Progenitor cell of endocrine pancreas (in vitro differentiated cells): ENCODE data around the gene GRIK1. TPM values are rescaled to one million over a fixed set of nuclear protein-coding genes. Genes with fewer than 3 reads are reported as not detected.

Experiments
- DNase-seq: peaks from one replicate; pipeline ENCODE4 v3.0.0; 2021; ENCODE audit warnings: low spot score; ENCODE audit not compliant: unreplicated experiment
- H3K27ac Mint-ChIP-seq: 2 replicates; pipeline ENCODE4 v1.8.0; 2021; ENCODE audit warnings: mild to moderate bottlenecking, moderate library complexity, mixed read lengths
- H3K27me3 Mint-ChIP-seq: 2 replicates; pipeline ENCODE4 v1.8.0; 2021; ENCODE audit warnings: mixed read lengths
- H3K36me3 Mint-ChIP-seq: 2 replicates; pipeline ENCODE4 v1.8.0; 2022; ENCODE audit warnings: mixed read lengths; ENCODE audit not compliant: insufficient read depth
- H3K4me1 Mint-ChIP-seq: 2 replicates; pipeline ENCODE4 v1.8.0; 2021; ENCODE audit warnings: low read depth, mixed read lengths
- H3K4me3 Mint-ChIP-seq: 2 replicates; pipeline ENCODE4 v1.8.0; 2021; ENCODE audit warnings: low read depth, mild to moderate bottlenecking, moderate library complexity, mixed read lengths
- H3K9me3 Mint-ChIP-seq: 2 replicates; pipeline ENCODE4 v1.8.0; 2021; ENCODE audit warnings: low read depth, mixed read lengths
- total RNA-seq: library from RNA; stranded (reverse); gene quantifications from 2 replicates; pipeline ENCODE4 v1.2.1, GENCODE V29; 2021
- TF ChIP-seq, protein P1 (sequence below): fragments of 200-600 bp; sonication (generic); IDR thresholded peaks from one replicate; pipeline ENCODE4 v1.5.0; 2021; ENCODE audit warnings: antibody characterized with exemption, mild to moderate bottlenecking; ENCODE audit not compliant: unreplicated experiment

The GRIK1 gene
- total RNA-seq, 1 donor from 2014 or later: 0.26 TPM

DNA sequence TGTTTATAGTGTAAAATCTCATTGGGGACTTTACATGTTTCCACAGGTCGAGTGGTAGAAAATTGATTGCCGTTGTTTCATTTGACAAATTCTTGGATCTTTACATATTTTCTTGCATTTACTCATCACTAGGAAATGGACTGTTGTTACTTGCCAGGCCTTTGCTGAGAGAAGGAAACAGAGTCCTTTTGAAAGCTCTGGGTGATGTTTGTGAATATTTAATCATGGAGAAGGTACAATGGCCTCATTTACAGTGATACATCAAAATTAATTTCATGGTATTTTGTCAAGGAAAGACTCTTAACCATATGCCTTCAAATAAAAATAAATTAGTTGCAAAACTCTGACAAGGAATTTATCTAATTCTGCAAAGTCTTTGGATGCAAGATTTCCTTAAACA lies 198.0 kb downstream of the GRIK1 start:
- H3K9me3 Mint-ChIP-seq: no peaks in the 10 kb centered on the region
- no peak overlapping the region for H3K27ac Mint-ChIP-seq
- DNase-seq: no peak
- peaks cover 8% of the 10 kb centered on the region for H3K27me3 Mint-ChIP-seq
- no peak overlapping the region for H3K4me3 Mint-ChIP-seq
- H3K4me1 Mint-ChIP-seq: no peaks in the 10 kb centered on the region
- TF ChIP-seq, protein P1, sequence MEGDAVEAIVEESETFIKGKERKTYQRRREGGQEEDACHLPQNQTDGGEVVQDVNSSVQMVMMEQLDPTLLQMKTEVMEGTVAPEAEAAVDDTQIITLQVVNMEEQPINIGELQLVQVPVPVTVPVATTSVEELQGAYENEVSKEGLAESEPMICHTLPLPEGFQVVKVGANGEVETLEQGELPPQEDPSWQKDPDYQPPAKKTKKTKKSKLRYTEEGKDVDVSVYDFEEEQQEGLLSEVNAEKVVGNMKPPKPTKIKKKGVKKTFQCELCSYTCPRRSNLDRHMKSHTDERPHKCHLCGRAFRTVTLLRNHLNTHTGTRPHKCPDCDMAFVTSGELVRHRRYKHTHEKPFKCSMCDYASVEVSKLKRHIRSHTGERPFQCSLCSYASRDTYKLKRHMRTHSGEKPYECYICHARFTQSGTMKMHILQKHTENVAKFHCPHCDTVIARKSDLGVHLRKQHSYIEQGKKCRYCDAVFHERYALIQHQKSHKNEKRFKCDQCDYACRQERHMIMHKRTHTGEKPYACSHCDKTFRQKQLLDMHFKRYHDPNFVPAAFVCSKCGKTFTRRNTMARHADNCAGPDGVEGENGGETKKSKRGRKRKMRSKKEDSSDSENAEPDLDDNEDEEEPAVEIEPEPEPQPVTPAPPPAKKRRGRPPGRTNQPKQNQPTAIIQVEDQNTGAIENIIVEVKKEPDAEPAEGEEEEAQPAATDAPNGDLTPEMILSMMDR: no peak
- no peaks in the 10 kb centered on the region for H3K36me3 Mint-ChIP-seq

DNA sequence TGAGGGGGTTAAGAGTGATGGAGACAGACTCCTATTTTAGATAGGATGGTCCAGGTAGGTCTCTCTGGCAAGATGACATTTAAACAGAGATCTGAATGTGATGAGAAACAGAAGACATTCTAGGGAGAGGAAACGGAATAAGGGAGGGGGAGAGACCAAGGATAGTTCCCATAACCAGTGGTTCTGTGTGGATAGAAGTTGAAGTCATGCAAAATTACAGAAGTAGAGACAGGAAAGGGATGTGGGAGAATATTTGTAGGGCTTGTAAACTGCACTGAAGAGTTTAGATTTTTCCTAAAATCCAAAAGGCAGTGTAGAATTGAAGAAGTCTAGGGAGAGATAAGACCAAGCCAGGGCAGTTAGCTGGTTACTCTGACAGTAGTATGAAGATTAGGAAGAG lies 200.6 kb downstream of the GRIK1 start:
- peaks cover 4% of the 10 kb centered on the region for H3K27me3 Mint-ChIP-seq
- no peaks in the 10 kb centered on the region for H3K36me3 Mint-ChIP-seq
- no peaks in the 10 kb centered on the region for H3K9me3 Mint-ChIP-seq
- no peaks in the 10 kb centered on the region for H3K4me1 Mint-ChIP-seq
- TF ChIP-seq, protein P1: no peak
- no peak overlapping the region for H3K27ac Mint-ChIP-seq
- DNase-seq: no peak
- no peak overlapping the region for H3K4me3 Mint-ChIP-seq

DNA sequence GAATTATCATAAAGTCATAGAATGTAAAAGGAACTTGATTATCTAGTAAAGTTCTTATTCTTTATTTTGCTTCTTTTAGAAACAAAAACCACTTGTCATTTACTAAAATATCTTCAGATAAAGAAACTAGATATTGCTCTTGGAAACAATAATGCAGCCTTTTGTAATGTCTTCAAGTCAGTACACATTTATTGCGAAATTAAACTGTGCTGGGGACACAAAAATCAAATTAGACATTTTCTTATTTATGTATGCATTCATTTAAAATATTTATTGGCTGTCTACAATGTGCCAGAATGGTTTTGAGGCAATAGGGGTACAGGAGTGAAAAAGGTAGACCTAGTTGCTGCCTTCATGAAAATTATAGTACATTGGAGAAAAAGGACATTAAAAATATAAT lies 201.1 kb downstream of the GRIK1 start:
- Mint-ChIP-seq H3K4me1 (no peaks in the 10 kb centered on the region), H3K27ac (no peak overlapping the region), H3K27me3 (peaks cover 4% of the 10 kb centered on the region), H3K36me3 (no peaks in the 10 kb centered on the region), H3K9me3 (no peaks in the 10 kb centered on the region), H3K4me3 (no peak overlapping the region)
- no peak for DNase-seq
- TF ChIP-seq, protein P1: no peak

DNA sequence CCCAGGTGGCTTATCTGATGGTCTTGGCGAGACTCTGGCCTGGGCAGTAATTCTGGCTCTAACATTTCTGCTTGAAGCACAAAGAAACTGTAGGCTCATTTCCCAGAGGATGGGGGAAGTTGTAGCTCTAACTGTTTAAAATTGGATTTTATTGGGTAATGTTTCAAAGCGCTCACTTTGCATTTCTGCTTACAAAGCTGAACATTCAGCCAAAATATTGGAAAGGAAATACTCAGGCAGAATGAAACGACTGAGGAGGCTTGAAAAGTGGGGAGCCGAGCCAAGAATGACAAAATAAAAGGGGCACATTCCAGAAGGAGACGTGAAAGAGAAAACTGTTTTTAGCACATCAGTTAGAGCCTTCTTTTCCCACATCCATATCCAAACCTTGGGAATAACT lies 202.6 kb downstream of the GRIK1 start:
- no peak for DNase-seq
- Mint-ChIP-seq H3K4me3 (no peak overlapping the region), H3K27ac (no peak overlapping the region), H3K27me3 (peaks cover 4% of the 10 kb centered on the region), H3K9me3 (no peaks in the 10 kb centered on the region), H3K4me1 (no peaks in the 10 kb centered on the region), H3K36me3 (no peaks in the 10 kb centered on the region)
- TF ChIP-seq, protein P1: no peak

DNA sequence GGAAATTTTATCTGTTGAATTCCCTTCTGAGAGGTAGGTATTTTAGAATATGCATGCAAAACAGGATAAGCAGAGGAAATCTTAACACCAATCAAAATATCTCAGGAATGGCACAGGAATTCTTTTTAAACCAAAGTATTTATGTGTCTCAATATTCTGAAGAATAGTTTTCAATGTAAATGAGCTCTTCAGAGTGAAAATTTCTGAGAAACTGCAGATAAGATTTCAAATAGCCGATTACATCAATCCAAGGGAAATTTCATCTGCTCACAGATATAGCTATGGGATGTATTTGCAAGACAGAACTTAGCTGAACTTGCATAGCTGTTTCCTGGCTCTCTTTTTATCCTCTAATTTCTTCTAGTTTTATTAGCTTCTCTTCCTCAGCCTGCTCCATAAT lies 209.5 kb downstream of the GRIK1 start:
- TF ChIP-seq, protein P1: no peak
- peaks cover 8% of the 10 kb centered on the region for H3K4me1 Mint-ChIP-seq
- DNase-seq: no peak
- no peaks in the 10 kb centered on the region for H3K9me3 Mint-ChIP-seq
- no peak overlapping the region for H3K4me3 Mint-ChIP-seq
- no peaks in the 10 kb centered on the region for H3K27me3 Mint-ChIP-seq
- no peak overlapping the region for H3K27ac Mint-ChIP-seq
- H3K36me3 Mint-ChIP-seq: no peaks in the 10 kb centered on the region

DNA sequence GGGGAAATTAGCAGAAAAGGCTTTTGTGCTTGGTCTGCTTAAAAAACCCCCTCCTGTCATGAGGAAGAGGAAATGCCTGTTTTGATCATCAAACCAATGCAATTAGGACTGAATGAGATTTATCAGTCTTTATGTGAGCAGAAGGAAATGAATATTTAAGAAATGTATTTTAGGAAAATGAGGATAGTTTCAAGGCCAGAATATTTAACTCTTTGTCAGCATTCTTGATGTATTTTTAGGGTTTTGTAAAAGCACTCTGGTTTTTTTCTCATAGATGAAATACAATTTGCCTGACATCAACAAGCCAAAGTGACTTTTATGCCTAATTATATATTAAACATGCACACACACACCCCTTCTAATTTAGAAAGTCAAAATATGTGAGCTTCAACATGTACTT lies 213.8 kb downstream of the GRIK1 start:
- Mint-ChIP-seq H3K9me3 (no peaks in the 10 kb centered on the region), H3K27me3 (peaks cover 2% of the 10 kb centered on the region), H3K4me3 (no peak overlapping the region), H3K27ac (peak overlapping the region; percentile 26), H3K4me1 (peaks cover 25% of the 10 kb centered on the region), H3K36me3 (no peaks in the 10 kb centered on the region)
- no peak for DNase-seq
- TF ChIP-seq, protein P1: no peak
